ENCODE data around the gene MAP2.
A peak's percentile ranks its signal among the peaks of the same experiment; 100 is the strongest.

- TF ChIP-seq CTCF (optimal IDR thresholded peaks at IDR 0.05 in 1 of 3, IDR thresholded peaks at IDR 0.05 in 1 of 3, conservative IDR thresholded peaks at IDR 0.05 in 1 of 3; ENCODE audit: extremely low read depth in 1 of 3, insufficient read depth in 2 of 3, low read length in 3 of 3) (peak in 1 of 3 experiments; percentile 39), EZH2 (IDR thresholded peaks at IDR 0.05; ENCODE audit: low read length) (no peak)
Measured at GRCh38 chr2:209424199-209424701, 403 bp downstream of the MAP2 start.
